ENCODE data around the gene ABI2. TPM values are rescaled to one million over a fixed set of nuclear protein-coding genes. Genes with fewer than 3 reads are reported as not detected.
"Not testable (repeated sequence)": the region's sequence is repeated elsewhere in the genome, so short reads cannot be mapped to it uniquely, and the experiment has no call there.

The ABI2 gene
- total RNA-seq, 1 donor: 11.4 TPM

GRCh38 chr2:203383038-203383437 lies 54.8 kb downstream of the ABI2 start:
- Histone ChIP-seq H3K4me1 (ENCODE audit: insufficient read depth, low read length) (no peaks in the 10 kb centered on the region), H3K9me3 (ENCODE audit: low read depth, low read length) (no peaks in the 10 kb centered on the region), H3K4me3 (ENCODE audit: low read length) (no peak overlapping the region), H3K27me3 (ENCODE audit: insufficient read depth, low read length) (no peaks in the 10 kb centered on the region)

GRCh38 chr2:203388153-203388552 lies 60.0 kb downstream of the ABI2 start:
- H3K4me1 ChIP-seq (ENCODE audit: insufficient read depth, low read length); H3K4me3 ChIP-seq (ENCODE audit: low read length); H3K27me3 ChIP-seq (ENCODE audit: insufficient read depth, low read length): not testable (repeated sequence)

GRCh38 chr2:203394519-203395227 lies 66.5 kb downstream of the ABI2 start:
- Histone ChIP-seq H3K9me3 (ENCODE audit: low read depth, low read length) (no peaks in the 10 kb centered on the region), H3K4me3 (ENCODE audit: low read length) (no peak overlapping the region), H3K27me3 (ENCODE audit: insufficient read depth, low read length) (no peaks in the 10 kb centered on the region), H3K4me1 (ENCODE audit: insufficient read depth, low read length) (no peaks in the 10 kb centered on the region)

More at GRCh38 chr2:203388153-203388552, 60.0 kb downstream of the ABI2 start:
- not testable (repeated sequence) for H3K9me3 ChIP-seq (ENCODE audit: low read depth, low read length)

- Histone ChIP-seq H3K27me3 (ENCODE audit: insufficient read depth, low read length) (no peaks in the 10 kb centered on the region), H3K4me3 (ENCODE audit: low read length) (no peak overlapping the region), H3K4me1 (ENCODE audit: insufficient read depth, low read length) (no peaks in the 10 kb centered on the region), H3K9me3 (ENCODE audit: low read depth, low read length) (no peaks in the 10 kb centered on the region)
Measured at GRCh38 chr2:203395858-203396257, 67.7 kb downstream of the ABI2 start.

- H3K4me1 ChIP-seq (ENCODE audit: insufficient read depth, low read length): no peaks in the 10 kb centered on the region
- no peaks in the 10 kb centered on the region for H3K27me3 ChIP-seq (ENCODE audit: insufficient read depth, low read length)
- no peaks in the 10 kb centered on the region for H3K9me3 ChIP-seq (ENCODE audit: low read depth, low read length)
- no peak overlapping the region for H3K4me3 ChIP-seq (ENCODE audit: low read length)
Measured at GRCh38 chr2:203396667-203397066, 68.5 kb downstream of the ABI2 start.

- no peaks in the 10 kb centered on the region for H3K4me1 ChIP-seq (ENCODE audit: insufficient read depth, low read length)
- H3K9me3 ChIP-seq (ENCODE audit: low read depth, low read length): no peaks in the 10 kb centered on the region
- no peaks in the 10 kb centered on the region for H3K27me3 ChIP-seq (ENCODE audit: insufficient read depth, low read length)
- no peak overlapping the region for H3K4me3 ChIP-seq (ENCODE audit: low read length)
Measured at GRCh38 chr2:203399031-203399430, 70.8 kb downstream of the ABI2 start.

- Histone ChIP-seq H3K4me3 (ENCODE audit: low read length) (no peak overlapping the region), H3K9me3 (ENCODE audit: low read depth, low read length) (no peaks in the 10 kb centered on the region), H3K27me3 (ENCODE audit: insufficient read depth, low read length) (no peaks in the 10 kb centered on the region), H3K4me1 (ENCODE audit: insufficient read depth, low read length) (no peaks in the 10 kb centered on the region)
Measured at GRCh38 chr2:203400805-203401585, 72.8 kb downstream of the ABI2 start.

GRCh38 chr2:203404996-203405395 lies 76.8 kb downstream of the ABI2 start:
- Histone ChIP-seq H3K9me3 (ENCODE audit: low read depth, low read length) (no peaks in the 10 kb centered on the region), H3K4me3 (ENCODE audit: low read length) (no peak overlapping the region), H3K27me3 (ENCODE audit: insufficient read depth, low read length) (no peaks in the 10 kb centered on the region), H3K4me1 (ENCODE audit: insufficient read depth, low read length) (no peaks in the 10 kb centered on the region)

- Histone ChIP-seq H3K4me1 (ENCODE audit: insufficient read depth, low read length) (no peaks in the 10 kb centered on the region), H3K27me3 (ENCODE audit: insufficient read depth, low read length) (no peaks in the 10 kb centered on the region), H3K9me3 (ENCODE audit: low read depth, low read length) (no peaks in the 10 kb centered on the region), H3K4me3 (ENCODE audit: low read length) (no peak overlapping the region)
Measured at GRCh38 chr2:203407496-203407895, 79.3 kb downstream of the ABI2 start.

- Histone ChIP-seq H3K9me3 (ENCODE audit: low read depth, low read length) (no peaks in the 10 kb centered on the region), H3K4me3 (ENCODE audit: low read length) (no peak overlapping the region), H3K27me3 (ENCODE audit: insufficient read depth, low read length) (no peaks in the 10 kb centered on the region)
Measured at GRCh38 chr2:203412546-203413331, 84.5 kb downstream of the ABI2 start.

GRCh38 chr2:203413796-203414195 lies 85.6 kb downstream of the ABI2 start:
- Histone ChIP-seq H3K27me3 (ENCODE audit: insufficient read depth, low read length) (no peaks in the 10 kb centered on the region), H3K4me3 (ENCODE audit: low read length) (no peak overlapping the region), H3K9me3 (ENCODE audit: low read depth, low read length) (no peaks in the 10 kb centered on the region), H3K4me1 (ENCODE audit: insufficient read depth, low read length) (no peaks in the 10 kb centered on the region)

More at GRCh38 chr2:203412546-203413331, 84.5 kb downstream of the ABI2 start:
- no peaks in the 10 kb centered on the region for H3K4me1 ChIP-seq (ENCODE audit: insufficient read depth, low read length)

- H3K4me3 ChIP-seq (ENCODE audit: low read length): no peak overlapping the region
Measured at GRCh38 chr2:203418271-203418670, 90.1 kb downstream of the ABI2 start.

GRCh38 chr2:203427061-203427460 lies 98.9 kb downstream of the ABI2 start:
- H3K4me3 ChIP-seq (ENCODE audit: low read length): no peak overlapping the region
- H3K4me1 ChIP-seq (ENCODE audit: insufficient read depth, low read length): no peaks in the 10 kb centered on the region
- H3K9me3 ChIP-seq (ENCODE audit: low read depth, low read length): no peaks in the 10 kb centered on the region
- H3K27me3 ChIP-seq (ENCODE audit: insufficient read depth, low read length): no peaks in the 10 kb centered on the region

More at GRCh38 chr2:203418271-203418670, 90.1 kb downstream of the ABI2 start:
- Histone ChIP-seq H3K9me3 (ENCODE audit: low read depth, low read length) (no peaks in the 10 kb centered on the region), H3K27me3 (ENCODE audit: insufficient read depth, low read length) (no peaks in the 10 kb centered on the region), H3K4me1 (ENCODE audit: insufficient read depth, low read length) (no peaks in the 10 kb centered on the region)

GRCh38 chr2:203429643-203430042 lies 101.4 kb downstream of the ABI2 start:
- not testable (repeated sequence) for H3K4me3 ChIP-seq (ENCODE audit: low read length); H3K27me3 ChIP-seq (ENCODE audit: insufficient read depth, low read length); H3K9me3 ChIP-seq (ENCODE audit: low read depth, low read length); H3K4me1 ChIP-seq (ENCODE audit: insufficient read depth, low read length)
